Activated CD8-positive, alpha-beta T cell treated with anti-CD3 and anti-CD28 coated beads, Interleukin-2, amount 10 ng/mL, durations not matched to agents 7 days and 5 days (primary cell): Measurements from ENCODE around the gene TBATA. TPM values are rescaled to one million over a fixed set of nuclear protein-coding genes. Genes with fewer than 3 reads are reported as not detected.

Experiments
- total RNA-seq, 2 experiments: library from RNA; stranded (reverse); gene quantifications; one replicate each; pipeline ENCODE4 v1.2.3, GENCODE V29; 2021

Gene TBATA
- total RNA-seq, 2 experiments from 2014 or later, result not detected

Other genes starting within 250 kb of the TBATA start
- gene PRF1, start 182.6 kb downstream of the TBATA start, total RNA-seq, result 100 to 1,000 TPM; 265 to 272 TPM
- gene ADAMTS14, start 112.9 kb downstream of the TBATA start, total RNA-seq, result under 1 TPM in 1 of 2 experiments, not detected in 1; 0.05 TPM
- 10 to 100 TPM; 22.2 to 28.0 TPM for gene SGPL1, start 30.6 kb upstream of the TBATA start, total RNA-seq
- 10 to 100 TPM; 28.6 to 31.7 TPM for gene PCBD1, start 103.2 kb upstream of the TBATA start, total RNA-seq